Osteoblast (primary cell): Measurements from ENCODE around the gene HPCAL4. TPM values are rescaled to one million over a fixed set of nuclear protein-coding genes. Genes with fewer than 3 reads are reported as not detected.

Experiments
- DNase-seq: peaks from one replicate; pipeline ENCODE4 v3.0.0; 2011; ENCODE audit warnings: low spot score, mixed read lengths; ENCODE audit not compliant: insufficient read length; ENCODE audit errors: missing footprints
- H2AFZ ChIP-seq: 2 replicates; pipeline ENCODE4 v1.6.0; 2011; ENCODE audit warnings: mild to moderate bottlenecking, low read length
- H3K27ac ChIP-seq: 2 replicates; pipeline ENCODE4 v1.5.1; 2011; ENCODE audit warnings: mild to moderate bottlenecking, low read depth, low read length, moderate library complexity
- H3K27me3 ChIP-seq: 2 replicates; pipeline ENCODE4 v1.6.0; 2012; ENCODE audit warnings: mild to moderate bottlenecking, control low read depth, inconsistent platforms, low read length, moderate library complexity; ENCODE audit not compliant: insufficient read depth
- H3K36me3 ChIP-seq: 2 replicates; pipeline ENCODE4 v1.5.1; 2011; ENCODE audit warnings: mild to moderate bottlenecking, low read length, control low read depth, moderate library complexity; ENCODE audit not compliant: insufficient read depth
- H3K4me1 ChIP-seq: 2 replicates; pipeline ENCODE4 v1.5.1; 2011; ENCODE audit warnings: mild to moderate bottlenecking, low read length, control low read depth, moderate library complexity; ENCODE audit not compliant: insufficient read depth
- H3K4me2 ChIP-seq: 2 replicates; pipeline ENCODE4 v1.6.0; 2011; ENCODE audit warnings: mild to moderate bottlenecking, low read length; ENCODE audit not compliant: insufficient read depth
- H3K4me3 ChIP-seq: fragments of 200-600 bp; sonication (generic); 3 replicates; pipeline ENCODE4 v1.5.1; 2012; ENCODE audit warnings: mild to moderate bottlenecking, low read length, inconsistent platforms; ENCODE audit not compliant: insufficient read depth
- H3K79me2 ChIP-seq: 2 replicates; pipeline ENCODE4 v1.6.0; 2012; ENCODE audit warnings: mild to moderate bottlenecking, low read length, control low read depth, inconsistent platforms; ENCODE audit not compliant: insufficient read depth
- H3K9me3 ChIP-seq: 2 replicates; pipeline ENCODE4 v1.5.1; 2011; ENCODE audit warnings: low read depth, low read length, control low read depth
- H4K20me1 ChIP-seq: 2 replicates; pipeline ENCODE4 v1.6.0; 2012; ENCODE audit warnings: mild to moderate bottlenecking, low read length, control low read depth; ENCODE audit not compliant: insufficient read depth
- CTCF ChIP-seq: IDR thresholded peaks from 2 replicates; pipeline ENCODE4 v1.5.1; 2011; ENCODE audit warnings: mild to moderate bottlenecking, low read depth, low read length, moderate library complexity; ENCODE audit errors: extremely low read depth
- total RNA-seq: library from RNA; depleted of rRNA; stranded (reverse); fragments of >200 nt; gene quantifications from 2 replicates; pipeline ENCODE4 v1.2.3, GENCODE V29; 2012

Gene HPCAL4
- total RNA-seq, 1 donor: not detected

GRCh38 chr1:39735731-39736130 lies 44.5 kb upstream of the HPCAL4 start:
- Histone ChIP-seq H3K4me1 (peaks cover 28% of the 10 kb centered on the region), H3K27me3 (peaks cover 12% of the 10 kb centered on the region), H3K79me2 (peaks cover 18% of the 10 kb centered on the region), H3K9me3 (no peaks in the 10 kb centered on the region), H3K36me3 (no peaks in the 10 kb centered on the region), H2AFZ (no peak overlapping the region), H3K27ac (no peak overlapping the region), H3K4me2 (no peak overlapping the region), H4K20me1 (no peaks in the 10 kb centered on the region), H3K4me3 (no peak overlapping the region)
- no peak for DNase-seq
- TF ChIP-seq CTCF: no peak

- no peak for DNase-seq
- Histone ChIP-seq H3K79me2 (no peaks in the 10 kb centered on the region), H2AFZ (no peak overlapping the region), H3K36me3 (no peaks in the 10 kb centered on the region), H3K27ac (no peak overlapping the region), H3K4me2 (no peak overlapping the region), H3K4me3 (no peak overlapping the region), H3K27me3 (peaks cover 17% of the 10 kb centered on the region), H3K9me3 (no peaks in the 10 kb centered on the region), H4K20me1 (no peaks in the 10 kb centered on the region), H3K4me1 (peaks cover 25% of the 10 kb centered on the region)
- no peak for TF ChIP-seq CTCF
Measured at GRCh38 chr1:39733161-39733560, 41.9 kb upstream of the HPCAL4 start.

- TF ChIP-seq CTCF: no peak
- Histone ChIP-seq H2AFZ (no peak overlapping the region), H3K36me3 (no peaks in the 10 kb centered on the region), H3K4me2 (no peak overlapping the region), H3K4me3 (no peak overlapping the region), H3K79me2 (no peaks in the 10 kb centered on the region), H3K9me3 (no peaks in the 10 kb centered on the region), H3K27me3 (peaks cover 21% of the 10 kb centered on the region), H3K27ac (no peak overlapping the region), H4K20me1 (no peaks in the 10 kb centered on the region), H3K4me1 (peaks cover 21% of the 10 kb centered on the region)
- no peak for DNase-seq
Measured at GRCh38 chr1:39732730-39733129, 41.5 kb upstream of the HPCAL4 start.

GRCh38 chr1:39729842-39730241 lies 38.6 kb upstream of the HPCAL4 start:
- Histone ChIP-seq H3K4me1 (peaks cover 11% of the 10 kb centered on the region), H3K27ac (no peak overlapping the region), H3K36me3 (no peaks in the 10 kb centered on the region), H3K4me2 (no peak overlapping the region), H3K9me3 (no peaks in the 10 kb centered on the region), H4K20me1 (no peaks in the 10 kb centered on the region), H3K4me3 (no peak overlapping the region), H3K79me2 (no peaks in the 10 kb centered on the region), H3K27me3 (peaks cover 43% of the 10 kb centered on the region), H2AFZ (no peak overlapping the region)
- DNase-seq: no peak
- TF ChIP-seq CTCF: no peak
